Measurements from ENCODE around the gene ZBTB42. TPM values are rescaled to one million over a fixed set of nuclear protein-coding genes. Genes with fewer than 3 reads are reported as not detected.

ZBTB42 gene
- total and polyA plus RNA-seq, 2 donors (not counting 3 experiments of a cell fraction or from before 2014, with no cell fraction given) = 3.1 to 3.8 TPM

DNA sequence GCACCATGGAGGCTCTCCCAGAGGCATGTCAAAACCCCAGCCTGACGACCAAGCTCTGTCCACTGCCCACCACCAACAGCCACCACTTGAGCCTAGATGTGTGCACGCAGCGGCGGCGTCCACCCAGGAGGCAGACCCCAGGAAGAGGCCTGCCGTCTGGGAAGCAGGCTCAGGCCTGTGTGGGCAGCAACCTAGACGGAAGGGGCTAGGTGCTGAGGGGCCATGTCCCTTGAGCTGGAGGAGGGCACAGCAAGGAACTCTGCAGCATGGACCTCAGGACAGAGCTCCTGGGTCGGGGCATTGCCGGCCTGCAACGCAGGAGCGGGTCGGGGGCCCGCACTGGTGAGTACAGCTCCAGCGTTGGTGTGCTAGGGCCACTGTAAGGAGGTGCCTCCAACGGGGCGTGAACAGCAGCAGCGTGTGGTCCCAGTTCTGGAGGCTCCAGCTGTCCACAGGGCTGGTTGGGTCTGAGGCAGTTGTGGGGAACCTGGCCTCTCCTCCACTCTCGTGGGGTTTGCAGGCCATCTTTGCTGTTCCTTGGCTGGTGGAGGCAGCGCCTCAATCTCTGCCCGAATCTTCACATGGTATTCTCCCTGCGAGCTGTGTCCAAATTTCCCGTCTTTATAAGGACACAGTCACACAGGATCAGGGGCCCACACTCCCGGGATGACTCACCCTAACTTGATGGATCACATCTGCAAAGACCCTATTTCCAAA is 20.5 kb downstream of the ZBTB42 start:
- no peaks in the 10 kb centered on the region for H3K9me1 ChIP-seq (replicated peaks; ENCODE audit: control insufficient read depth, extremely low read depth, insufficient read depth, low read length)
- H2AFZ ChIP-seq (ENCODE audit: low read depth, low read length) = no peak overlapping the region
- no peaks in the 10 kb centered on the region for H3K79me2 ChIP-seq (ENCODE audit: control insufficient read depth, insufficient read depth, low read length)
- H4K20me1 ChIP-seq (replicated peaks; ENCODE audit: control insufficient read depth, extremely low read depth, insufficient read depth, low read length) = no peaks in the 10 kb centered on the region
- H3K27ac ChIP-seq (ENCODE audit: insufficient read depth, low read depth, low read length) = no peak overlapping the region
- H3K9ac ChIP-seq (replicated peaks; ENCODE audit: extremely low read depth, insufficient read depth, low read length) = no peak overlapping the region
- dilution Hi-C loops (cut with MboI; ENCODE audit: extremely low pct_ligation_motif_present, low sequenced_read_pairs) = no loop called here
- ChIA-PET POLR2A (no interaction called here), CTCF (interaction anchor here (1.1 to 5.0 kb wide), 9 partner anchors 11 to 93 kb away, joined by 3 to 67 read pairs (median 4); partner anchors contain the start of gene ZBTB42)
- no peaks in the 10 kb centered on the region for H3K27me3 ChIP-seq (ENCODE audit: control insufficient read depth in 2 of 2, insufficient read depth in 2 of 2, low read length in 2 of 2)
- BruUV-seq (replicated peaks) = no TSS peak
- intact Hi-C loops (cut with micrococcal nuclease) = no loop called here
- no peak for FAIRE-seq
- no peak for TF ChIP-seq JUN (IDR thresholded peaks at IDR 0.05; ENCODE audit: borderline replicate concordance, insufficient read depth, insufficient read length, low read depth)
- TF ChIP-seq GATA2 (IDR thresholded peaks at IDR 0.05; ENCODE audit: insufficient read depth, insufficient read length, low read depth, low read length) = no peak
- no peak for TF ChIP-seq EZH2 (IDR thresholded peaks at IDR 0.05; ENCODE audit: borderline replicate concordance, low read depth, low read length, severe bottlenecking)
- TF ChIP-seq, protein P1, sequence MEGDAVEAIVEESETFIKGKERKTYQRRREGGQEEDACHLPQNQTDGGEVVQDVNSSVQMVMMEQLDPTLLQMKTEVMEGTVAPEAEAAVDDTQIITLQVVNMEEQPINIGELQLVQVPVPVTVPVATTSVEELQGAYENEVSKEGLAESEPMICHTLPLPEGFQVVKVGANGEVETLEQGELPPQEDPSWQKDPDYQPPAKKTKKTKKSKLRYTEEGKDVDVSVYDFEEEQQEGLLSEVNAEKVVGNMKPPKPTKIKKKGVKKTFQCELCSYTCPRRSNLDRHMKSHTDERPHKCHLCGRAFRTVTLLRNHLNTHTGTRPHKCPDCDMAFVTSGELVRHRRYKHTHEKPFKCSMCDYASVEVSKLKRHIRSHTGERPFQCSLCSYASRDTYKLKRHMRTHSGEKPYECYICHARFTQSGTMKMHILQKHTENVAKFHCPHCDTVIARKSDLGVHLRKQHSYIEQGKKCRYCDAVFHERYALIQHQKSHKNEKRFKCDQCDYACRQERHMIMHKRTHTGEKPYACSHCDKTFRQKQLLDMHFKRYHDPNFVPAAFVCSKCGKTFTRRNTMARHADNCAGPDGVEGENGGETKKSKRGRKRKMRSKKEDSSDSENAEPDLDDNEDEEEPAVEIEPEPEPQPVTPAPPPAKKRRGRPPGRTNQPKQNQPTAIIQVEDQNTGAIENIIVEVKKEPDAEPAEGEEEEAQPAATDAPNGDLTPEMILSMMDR (IDR thresholded peaks at IDR 0.05; ENCODE audit: extremely low read depth in 1 of 2, insufficient read depth in 1 of 2, low read depth in 1 of 2, low read length in 2 of 2) = no peak
- TF ChIP-seq POLR2A (IDR thresholded peaks at IDR 0.05; ENCODE audit: low read depth, low read length) = no peak
- TF ChIP-seq MYC (IDR thresholded peaks at IDR 0.05; ENCODE audit: low read depth, low read length) = no peak
- TF ChIP-seq POLR2AphosphoS5 (IDR thresholded peaks at IDR 0.05; ENCODE audit: insufficient read depth, low read depth, low read length) = no peak
- TF ChIP-seq, protein P2, sequence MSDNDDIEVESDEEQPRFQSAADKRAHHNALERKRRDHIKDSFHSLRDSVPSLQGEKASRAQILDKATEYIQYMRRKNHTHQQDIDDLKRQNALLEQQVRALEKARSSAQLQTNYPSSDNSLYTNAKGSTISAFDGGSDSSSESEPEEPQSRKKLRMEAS (IDR thresholded peaks at IDR 0.05; ENCODE audit: insufficient read depth, insufficient read length) = no peak
- no peak for TF ChIP-seq FOS (IDR thresholded peaks at IDR 0.05; ENCODE audit: borderline replicate concordance, insufficient read depth, low read length)
- H3K4me3 ChIP-seq (replicated peaks in 1 of 3; ENCODE audit: insufficient read depth in 1 of 3, low read depth in 1 of 3, low read length in 3 of 3) = no peak overlapping the region
- no peaks in the 10 kb centered on the region for H3K9me3 ChIP-seq (replicated peaks; ENCODE audit: control insufficient read depth, insufficient read depth, low read length)
- no peak for DNase-seq (ENCODE audit: low read depth, low spot score)
- no peak overlapping the region for H3K4me2 ChIP-seq (ENCODE audit: insufficient read depth, low read length)
- H3K36me3 ChIP-seq (ENCODE audit: control insufficient read depth in 2 of 2, extremely low read depth in 1 of 2, insufficient read depth in 2 of 2, low read length in 2 of 2) = no peaks in the 10 kb centered on the region
- peaks cover 11% of the 10 kb centered on the region for H3K4me1 ChIP-seq (ENCODE audit: control insufficient read depth, extremely low read depth, insufficient read depth, low read length)
